NCI-H2107 treated with DMSO at 0.1 percent for 48 hours (cell line): ENCODE results near the gene PPDPF.
"Not testable (repeated sequence)": the region's sequence is repeated elsewhere in the genome, so short reads cannot be mapped to it uniquely, and the experiment has no call there.

Experiments used
- DNase-seq: peaks from one replicate; lab custom pipeline; 2025; ENCODE audit not compliant: unreplicated experiment; lab: John Stamatoyannopoulos, UW

PPDPF gene

GRCh38 chr20:63520504-63520933 is at the start of gene PPDPF:
PPDPF (plus strand) TSS chr20:63520765; CDS start chr20:63521309, 544 bp downstream.
- DNase-seq = no peak

GRCh38 chr20:63471002-63471716 is 49.4 kb upstream of the PPDPF start:
- DNase-seq = no peak

- no peak for DNase-seq
These were observed 48.9 kb upstream of the PPDPF start for GRCh38 chr20:63471717-63471980.

- no peak for DNase-seq
These were observed 48.4 kb upstream of the PPDPF start, which contains the start of gene KCNQ2 for GRCh38 chr20:63471981-63472831. KCNQ2 (minus strand) TSS chr20:63472655; CDS start chr20:63472463, 192 bp downstream.

- no peak for DNase-seq
These were observed 47.6 kb upstream of the PPDPF start for GRCh38 chr20:63472862-63473390.

GRCh38 chr20:63473555-63474449 is 46.8 kb upstream of the PPDPF start:
- peak; percentile 71 for DNase-seq

GRCh38 chr20:63475209-63475608 is 45.4 kb upstream of the PPDPF start:
- DNase-seq = no peak

GRCh38 chr20:63477061-63477616 is 43.4 kb upstream of the PPDPF start:
- no peak for DNase-seq

- DNase-seq = no peak
These were observed 42.6 kb upstream of the PPDPF start for GRCh38 chr20:63477944-63478343.

- DNase-seq = no peak
These were observed 41.9 kb upstream of the PPDPF start for GRCh38 chr20:63478346-63479302.

- DNase-seq = not testable (repeated sequence)
These were observed 40.7 kb upstream of the PPDPF start for GRCh38 chr20:63479695-63480419.

GRCh38 chr20:63481503-63481902 is 39.1 kb upstream of the PPDPF start:
- DNase-seq = no peak

- DNase-seq = no peak
These were observed 38.5 kb upstream of the PPDPF start for GRCh38 chr20:63482021-63482587.

GRCh38 chr20:63483834-63484233 is 36.7 kb upstream of the PPDPF start:
- DNase-seq = no peak

- no peak for DNase-seq
These were observed 36.3 kb upstream of the PPDPF start for GRCh38 chr20:63484236-63484635.

GRCh38 chr20:63484651-63485403 is 35.7 kb upstream of the PPDPF start:
- no peak for DNase-seq

- no peak for DNase-seq
These were observed 34.2 kb upstream of the PPDPF start for GRCh38 chr20:63486300-63486855.
